Astrocyte of the spinal cord (primary cell): ENCODE measurements around the gene ZSWIM7.

Source experiments
- DNase-seq: peaks from one replicate; pipeline ENCODE4 v3.0.0; 2011; ENCODE audit warnings: low read depth, low spot score
- H3K4me3 ChIP-seq: 2 replicates; pipeline ENCODE4 v1.5.1; 2011; ENCODE audit warnings: low read depth, mild to moderate bottlenecking, low read length, moderate library complexity
- CTCF ChIP-seq: IDR thresholded peaks from 2 replicates; pipeline ENCODE4 v1.5.1; 2012; ENCODE audit warnings: low read depth, mild to moderate bottlenecking, low read length, inconsistent platforms
- in situ Hi-C: cut with HindIII; loops from 2 replicates; pipeline ENCODE4 v1.10.0; 2017; ENCODE audit warnings: low sequenced_read_pairs

ZSWIM7 gene

GRCh38 chr17:15971098-15971678, 28.3 kb downstream of the ZSWIM7 start:
- H3K4me3 ChIP-seq = no peak overlapping the region
- TF ChIP-seq CTCF = no peak
- in situ Hi-C loops = no loop called here
- no peak for DNase-seq

- in situ Hi-C loops = no loop called here
- no peak for TF ChIP-seq CTCF
- no peak for DNase-seq
Measured at GRCh38 chr17:15970500-15970899, 29.0 kb downstream of the ZSWIM7 start.

GRCh38 chr17:15969463-15969862, 30.0 kb downstream of the ZSWIM7 start:
- no peak overlapping the region for H3K4me3 ChIP-seq
- in situ Hi-C loops = no loop called here
- TF ChIP-seq CTCF = no peak
- no peak for DNase-seq

More at GRCh38 chr17:15970500-15970899, 29.0 kb downstream of the ZSWIM7 start:
- no peak overlapping the region for H3K4me3 ChIP-seq

- no peak overlapping the region for H3K4me3 ChIP-seq
- no peak for TF ChIP-seq CTCF
- no peak for DNase-seq
- in situ Hi-C loops = no loop called here
Measured at GRCh38 chr17:15967706-15968399, 31.7 kb downstream of the ZSWIM7 start.

GRCh38 chr17:15966879-15967248, 32.6 kb downstream of the ZSWIM7 start:
- in situ Hi-C loops = no loop called here
- no peak for TF ChIP-seq CTCF
- no peak overlapping the region for H3K4me3 ChIP-seq
- DNase-seq = no peak

- peak; percentile 60 for DNase-seq
- in situ Hi-C loops = no loop called here
- H3K4me3 ChIP-seq = no peak overlapping the region
- TF ChIP-seq CTCF = no peak
Measured at GRCh38 chr17:15966183-15966878, 33.2 kb downstream of the ZSWIM7 start.
